SK-N-SH treated with all-trans-retinoic acid at 6 μM for 48 hours (cell line): ENCODE measurements around the gene SCN7A.

Source experiments
- ATAC-seq: fragments of 200-7000 bp; cut with Tn5 transposase; 3 replicates; pipeline ENCODE4 v1.9.1; 2020; ENCODE audit warnings: mild to moderate bottlenecking, moderate library complexity
- ARNTL ChIP-seq: fragments of 450-650 bp; formaldehyde crosslinking; IDR thresholded peaks from 2 replicates; pipeline ENCODE4 v1.5.0; 2020; ENCODE audit warnings: low read depth, mild to moderate bottlenecking, moderate library complexity, borderline replicate concordance
- BACH2 ChIP-seq: fragments of 250-450 bp; sonication (Bioruptor Pico); IDR thresholded peaks from 2 replicates; pipeline ENCODE4 v1.9.0; 2021; ENCODE audit warnings: mild to moderate bottlenecking, borderline replicate concordance
- CREB5 ChIP-seq: fragments of 250-450 bp; sonication (Bioruptor Pico); IDR thresholded peaks from 2 replicates; pipeline ENCODE4 v1.5.1; 2020; ENCODE audit warnings: low read depth, mild to moderate bottlenecking, moderate library complexity
- CSDC2 ChIP-seq: fragments of 250-450 bp; sonication (Bioruptor Pico); IDR thresholded peaks from 2 replicates; pipeline ENCODE4 v1.5.0; 2020; ENCODE audit warnings: mild to moderate bottlenecking, moderate library complexity
- CSRNP3 ChIP-seq: fragments of 250-450 bp; sonication (Bioruptor Pico); IDR thresholded peaks from 2 replicates; pipeline ENCODE4 v1.5.1; 2021; ENCODE audit warnings: mild to moderate bottlenecking, moderate library complexity
- ESRRG ChIP-seq: fragments of 250-450 bp; sonication (Bioruptor Pico); IDR thresholded peaks from 2 replicates; pipeline ENCODE4 v1.6.1; 2021; ENCODE audit warnings: mild to moderate bottlenecking
- GLIS3 ChIP-seq: fragments of 250-450 bp; sonication (Bioruptor Pico); IDR thresholded peaks from 2 replicates; pipeline ENCODE4 v1.5.0; 2020; ENCODE audit warnings: mild to moderate bottlenecking, moderate library complexity
- ISL1 ChIP-seq: fragments of 250-450 bp; sonication (Bioruptor Pico); IDR thresholded peaks from 2 replicates; pipeline ENCODE4 v2.1.2; 2022; ENCODE audit warnings: mild to moderate bottlenecking, moderate library complexity
- OSR1 ChIP-seq: fragments of 250-450 bp; sonication (Bioruptor Pico); IDR thresholded peaks from 2 replicates; pipeline ENCODE4 v1.8.0; 2022; ENCODE audit warnings: moderate library complexity, mild to moderate bottlenecking, inconsistent platforms
- PATZ1 ChIP-seq: fragments of 250-450 bp; sonication (Bioruptor Pico); IDR thresholded peaks from 2 replicates; pipeline ENCODE4 v1.8.0; 2020; ENCODE audit warnings: mild to moderate bottlenecking, moderate library complexity, borderline replicate concordance
- POU6F1 ChIP-seq: fragments of 250-450 bp; sonication (Bioruptor Pico); IDR thresholded peaks from 2 replicates; pipeline ENCODE4 v1.8.0; 2021; ENCODE audit warnings: low read depth, mild to moderate bottlenecking, moderate library complexity, borderline replicate concordance
- RARB ChIP-seq: fragments of 250-450 bp; sonication (Bioruptor Pico); IDR thresholded peaks from 2 replicates; pipeline ENCODE4 v1.8.0; 2021; ENCODE audit warnings: mild to moderate bottlenecking, moderate library complexity
- SNAI2 ChIP-seq: fragments of 250-450 bp; sonication (Bioruptor Pico); IDR thresholded peaks from 2 replicates; pipeline ENCODE4 v1.5.0; 2020; ENCODE audit warnings: mild to moderate bottlenecking, moderate library complexity
- TCF4 ChIP-seq: fragments of 250-450 bp; sonication (Bioruptor Pico); IDR thresholded peaks from 2 replicates; pipeline ENCODE4 v1.8.0; 2021; ENCODE audit warnings: mild to moderate bottlenecking, moderate library complexity, borderline replicate concordance
- TOX ChIP-seq: fragments of 250-450 bp; sonication (Bioruptor Pico); IDR thresholded peaks from 2 replicates; pipeline ENCODE4 v1.8.0; 2021; ENCODE audit warnings: mild to moderate bottlenecking, moderate library complexity, borderline replicate concordance
- TSHZ2 ChIP-seq: fragments of 250-450 bp; sonication (Bioruptor Pico); IDR thresholded peaks from 2 replicates; pipeline ENCODE4 v1.5.0; 2020; ENCODE audit warnings: mild to moderate bottlenecking, moderate library complexity
- ZC3H10 ChIP-seq: fragments of 250-450 bp; sonication (Bioruptor Pico); IDR thresholded peaks from 2 replicates; pipeline ENCODE4 v1.5.1; 2021; ENCODE audit warnings: mild to moderate bottlenecking, moderate library complexity
- ZFP30 ChIP-seq: fragments of 450-650 bp; formaldehyde crosslinking; IDR thresholded peaks from 2 replicates; pipeline ENCODE4 v1.5.0; 2022; ENCODE audit warnings: mild to moderate bottlenecking, moderate library complexity
- ZNF565 ChIP-seq: fragments of 450-650 bp; formaldehyde crosslinking; conservative IDR thresholded peaks from 2 replicates; pipeline ENCODE4 v1.5.0; 2020; ENCODE audit warnings: low read depth, mild to moderate bottlenecking, moderate library complexity
- ZNF70 ChIP-seq: fragments of 450-650 bp; formaldehyde crosslinking; IDR thresholded peaks from 2 replicates; pipeline ENCODE4 v1.5.0; 2020; ENCODE audit warnings: mild to moderate bottlenecking, moderate library complexity
- ZNF8 ChIP-seq: fragments of 450-650 bp; formaldehyde crosslinking; IDR thresholded peaks from 2 replicates; pipeline ENCODE4 v1.5.0; 2020; ENCODE audit warnings: mild to moderate bottlenecking, moderate library complexity

The SCN7A gene

GRCh38 chr2:166365239-166365638 lies 128.8 kb downstream of the SCN7A start:
- TF ChIP-seq CREB5 (CRISPR knock-in tag): no peak
- TF ChIP-seq ZNF70: no peak
- TF ChIP-seq CSRNP3 (CRISPR knock-in tag): no peak
- TF ChIP-seq TOX (CRISPR knock-in tag): no peak
- TF ChIP-seq ZNF565 (CRISPR knock-in tag): no peak
- TF ChIP-seq GLIS3 (CRISPR knock-in tag): no peak
- TF ChIP-seq TSHZ2 (CRISPR knock-in tag): no peak
- no peak for TF ChIP-seq CSDC2
- TF ChIP-seq ESRRG (CRISPR knock-in tag): no peak
- no peak for TF ChIP-seq SNAI2 (CRISPR knock-in tag)
- no peak for TF ChIP-seq ZC3H10 (CRISPR knock-in tag)
- ATAC-seq: no peak

- no peak for ATAC-seq
- no peak for TF ChIP-seq TCF4 (CRISPR knock-in tag)
- no peak for TF ChIP-seq RARB (CRISPR knock-in tag)
- no peak for TF ChIP-seq TOX (CRISPR knock-in tag)
- TF ChIP-seq ZFP30 (CRISPR knock-in tag): no peak
- no peak for TF ChIP-seq OSR1 (CRISPR knock-in tag)
- no peak for TF ChIP-seq ZC3H10 (CRISPR knock-in tag)
- TF ChIP-seq ZNF70: no peak
- no peak for TF ChIP-seq CSDC2
- no peak for TF ChIP-seq POU6F1 (CRISPR knock-in tag)
- TF ChIP-seq ARNTL (CRISPR knock-in tag): no peak
- TF ChIP-seq ZNF8: no peak
- TF ChIP-seq CSRNP3 (CRISPR knock-in tag): no peak
- no peak for TF ChIP-seq SNAI2 (CRISPR knock-in tag)
- no peak for TF ChIP-seq ISL1 (CRISPR knock-in tag)
- no peak for TF ChIP-seq PATZ1 (CRISPR knock-in tag)
- TF ChIP-seq ZNF565 (CRISPR knock-in tag): no peak
- no peak for TF ChIP-seq BACH2
- TF ChIP-seq CREB5 (CRISPR knock-in tag): no peak
These were observed 129.4 kb downstream of the SCN7A start for GRCh38 chr2:166364476-166365161.
